Sigmoid colon (tissue), 7 donors: ENCODE data around the gene SSPN. TPM values are rescaled to one million over a fixed set of nuclear protein-coding genes. Genes with fewer than 3 reads are reported as not detected.

Source experiments
- DNase-seq: peaks from one replicate; pipeline ENCODE4 v3.0.0-alpha.2; 2019
- H3K27ac ChIP-seq, 4 donors: fragments of 200-600 bp; sonication (generic); one replicate each; pipeline ENCODE4 v1.5.1; 2016 to 2019; ENCODE audit warnings: mild to moderate bottlenecking in 1 of 4
- H3K27me3 ChIP-seq, 3 donors: fragments of 200-600 bp; sonication (generic); one replicate each; pipeline ENCODE4 v1.5.1; 2019; ENCODE audit warnings: mild to moderate bottlenecking in 1 of 3
- H3K36me3 ChIP-seq, 4 donors: fragments of 200-600 bp; sonication (generic); one replicate each; pipeline ENCODE4 v1.5.1; 2016 to 2019
- H3K4me1 ChIP-seq, 4 donors: fragments of 200-600 bp; sonication (generic); one replicate each; pipeline ENCODE4 v1.5.1; 2017 to 2019
- H3K4me3 ChIP-seq, 4 donors: fragments of 200-600 bp; sonication (generic); one replicate each; pipeline ENCODE4 v1.5.1; 2017 to 2019; ENCODE audit warnings: mild to moderate bottlenecking in 2 of 4, moderate library complexity in 1 of 4
- H3K9me3 ChIP-seq, 4 donors: fragments of 200-600 bp in 3 of 4; sonication (generic) in 3 of 4; one replicate each; pipeline versions ENCODE4 v1.5.1 to v1.6.1; 2013 to 2019
- EP300 ChIP-seq, 4 donors: sonication (generic); formaldehyde crosslinking; IDR thresholded peaks; one replicate each; pipeline ENCODE4 v1.6.1; 2017; ENCODE audit warnings: antibody characterized with exemption in 4 of 4
- POLR2A ChIP-seq, 2 donors: fragments of 450-650 bp; IDR thresholded peaks; one replicate each; pipeline ENCODE4 v1.6.1; 2016; ENCODE audit warnings: antibody characterized with exemption in 2 of 2, mild to moderate bottlenecking in 2 of 2, moderate library complexity in 2 of 2
- POLR2AphosphoS5 ChIP-seq, 4 donors: sonication (generic); formaldehyde crosslinking; IDR thresholded peaks; one replicate each; pipeline ENCODE4 v1.6.1; 2017; ENCODE audit warnings: antibody characterized with exemption in 4 of 4
- WGBS, 2 donors: extraction: QIAGEN DNeasy Blood & Tissue Kit; methylation state at CpG; one replicate each; pipeline ENCODE4 v1.1.7; 2013; 5-methylcytosine and 5-hydroxymethylcytosine counted together
- intact Hi-C: fragments of 100-400 bp; cut with DNase I; formaldehyde crosslinking; loops from one replicate; pipeline ENCODE4 v1.15.1; 2023
- polyA plus RNA-seq, 3 donors: library from polyadenylated mRNA; stranded (reverse); fragments of 200-250 nt; gene quantifications; one replicate each; pipeline ENCODE4 v1.2.3, GENCODE V29; 2013
- total RNA-seq, 4 donors: library from RNA; depleted of rRNA; stranded (reverse); fragments of >200 nt; gene quantifications; one replicate each; pipeline ENCODE4 v1.1.0, GENCODE V29; 2016
- TF ChIP-seq, protein P1 (sequence below), 4 experiments: fragments of 450-650 bp in 3 of 4; fragments of 200-600 bp in 1 of 4; IDR thresholded peaks; one replicate each; pipeline ENCODE4 v1.5.1; 2016 to 2019; ENCODE audit warnings: antibody characterized with exemption in 4 of 4, mild to moderate bottlenecking in 3 of 4, moderate library complexity in 2 of 4
- donor health status: healthy with polysubstance abuse.
- donor health status: Bipolar disorder and iron deficiency.
- donor health status: healthy.

SSPN gene
- total and polyA plus RNA-seq, 7 donors, result 3.2 to 54.0 (median 30.3) TPM

DNA sequence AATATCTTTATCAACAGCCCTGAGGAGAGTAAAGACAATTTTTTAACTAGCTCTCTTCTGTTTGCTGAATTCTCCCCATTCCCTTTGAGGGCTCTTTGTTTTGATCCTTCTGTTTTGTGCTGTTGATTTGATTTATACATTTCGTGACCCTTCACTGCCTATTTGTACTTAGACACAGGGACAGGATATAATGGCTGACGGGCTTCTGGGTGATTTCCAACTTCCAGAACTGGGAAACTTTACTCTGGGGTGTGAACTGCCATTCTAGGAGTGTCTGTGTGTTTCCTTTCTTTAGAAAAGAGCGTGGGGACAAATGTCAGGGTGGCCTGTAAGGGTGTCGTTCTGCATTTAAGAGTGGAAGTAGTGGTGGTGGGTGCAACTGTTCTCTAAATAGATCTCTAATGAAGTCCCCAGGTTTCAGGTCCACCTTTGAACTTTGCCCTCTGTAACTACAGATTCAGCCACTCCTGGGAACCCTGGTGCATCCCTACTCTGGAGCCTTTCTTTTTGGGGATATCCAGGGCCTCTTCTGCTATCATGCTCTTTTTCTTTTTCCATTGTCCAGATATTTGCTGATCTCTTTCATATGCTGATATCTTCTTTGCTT is 22.3 kb upstream of the SSPN start:
- Histone ChIP-seq H3K36me3 (no peaks in the 10 kb centered on the region), H3K27ac (no peak overlapping the region), H3K27me3 (no peaks in the 10 kb centered on the region), H3K9me3 (no peaks in the 10 kb centered on the region), H3K4me1 (no peaks in the 10 kb centered on the region), H3K4me3 (no peak overlapping the region)
- TF ChIP-seq EP300 (IDR thresholded peaks at IDR 0.05), result no peak
- TF ChIP-seq, protein P1, sequence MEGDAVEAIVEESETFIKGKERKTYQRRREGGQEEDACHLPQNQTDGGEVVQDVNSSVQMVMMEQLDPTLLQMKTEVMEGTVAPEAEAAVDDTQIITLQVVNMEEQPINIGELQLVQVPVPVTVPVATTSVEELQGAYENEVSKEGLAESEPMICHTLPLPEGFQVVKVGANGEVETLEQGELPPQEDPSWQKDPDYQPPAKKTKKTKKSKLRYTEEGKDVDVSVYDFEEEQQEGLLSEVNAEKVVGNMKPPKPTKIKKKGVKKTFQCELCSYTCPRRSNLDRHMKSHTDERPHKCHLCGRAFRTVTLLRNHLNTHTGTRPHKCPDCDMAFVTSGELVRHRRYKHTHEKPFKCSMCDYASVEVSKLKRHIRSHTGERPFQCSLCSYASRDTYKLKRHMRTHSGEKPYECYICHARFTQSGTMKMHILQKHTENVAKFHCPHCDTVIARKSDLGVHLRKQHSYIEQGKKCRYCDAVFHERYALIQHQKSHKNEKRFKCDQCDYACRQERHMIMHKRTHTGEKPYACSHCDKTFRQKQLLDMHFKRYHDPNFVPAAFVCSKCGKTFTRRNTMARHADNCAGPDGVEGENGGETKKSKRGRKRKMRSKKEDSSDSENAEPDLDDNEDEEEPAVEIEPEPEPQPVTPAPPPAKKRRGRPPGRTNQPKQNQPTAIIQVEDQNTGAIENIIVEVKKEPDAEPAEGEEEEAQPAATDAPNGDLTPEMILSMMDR (IDR thresholded peaks at IDR 0.05), result no peak
- no peak for TF ChIP-seq POLR2A (IDR thresholded peaks at IDR 0.05)
- no peak for TF ChIP-seq POLR2AphosphoS5 (IDR thresholded peaks at IDR 0.05)
- DNase-seq, result no peak
- intact Hi-C loops, result no loop called here
- WGBS, 2 donors, result 24 to 60% methylated on average over 4 of the region's 4 CpGs

DNA sequence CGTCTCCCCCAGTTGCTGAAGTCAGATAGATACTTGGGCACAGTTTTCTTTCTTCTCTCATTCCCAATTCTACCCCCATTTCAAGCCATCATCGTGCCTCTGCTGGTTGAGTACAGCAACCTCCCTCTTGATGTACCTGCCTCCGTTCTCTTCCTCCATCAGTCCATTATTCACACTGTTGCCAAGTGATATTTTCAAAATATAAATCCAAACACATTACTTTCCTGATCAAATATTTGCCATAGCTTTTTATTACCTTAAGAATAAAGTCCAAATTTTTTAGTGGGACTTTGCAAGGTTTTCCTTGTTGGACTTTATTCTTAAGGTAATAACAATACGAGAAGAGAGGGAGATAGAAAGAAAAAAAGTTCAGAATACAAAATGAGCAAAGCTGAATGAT is 18.6 kb upstream of the SSPN start:
- Histone ChIP-seq H3K4me3 (no peak overlapping the region), H3K4me1 (no peaks in the 10 kb centered on the region), H3K9me3 (no peaks in the 10 kb centered on the region), H3K27ac (no peak overlapping the region), H3K36me3 (no peaks in the 10 kb centered on the region), H3K27me3 (no peaks in the 10 kb centered on the region)
- TF ChIP-seq POLR2A (IDR thresholded peaks at IDR 0.05) (no peak), POLR2AphosphoS5 (IDR thresholded peaks at IDR 0.05) (no peak), EP300 (IDR thresholded peaks at IDR 0.05) (no peak)
- TF ChIP-seq, protein P1 (IDR thresholded peaks at IDR 0.05), result no peak
- no peak for DNase-seq
- intact Hi-C loops, result no loop called here
- WGBS, 2 donors, result 21 to 64% methylated on average over 4 of the region's 4 CpGs

DNA sequence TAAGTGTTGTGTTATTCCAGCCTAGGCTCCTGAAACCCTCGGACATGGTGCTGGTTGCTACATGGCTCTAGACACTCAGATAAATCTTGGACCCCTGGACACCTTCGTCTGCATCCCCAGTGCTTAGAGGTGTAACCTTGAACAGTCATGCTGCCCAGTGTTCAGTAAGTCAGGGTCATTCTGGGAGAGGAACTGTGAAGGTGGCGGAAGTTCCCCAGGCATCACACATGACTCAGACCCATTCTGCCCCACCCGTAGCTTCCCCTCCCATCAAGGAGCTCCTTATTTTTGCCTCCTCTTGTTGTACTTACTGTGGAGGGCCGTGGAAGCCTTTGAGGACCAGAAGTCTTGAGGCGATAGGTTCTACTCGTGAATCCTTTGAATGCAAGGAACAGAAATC is 18.1 kb upstream of the SSPN start:
- no peak for DNase-seq
- intact Hi-C loops, result no loop called here
- WGBS, 2 donors, result 20 to 63% methylated on average over 7 of the region's 7 CpGs
- TF ChIP-seq, protein P1 (IDR thresholded peaks at IDR 0.05), result no peak
- TF ChIP-seq POLR2A (IDR thresholded peaks at IDR 0.05) (no peak), EP300 (IDR thresholded peaks at IDR 0.05) (no peak), POLR2AphosphoS5 (IDR thresholded peaks at IDR 0.05) (no peak)
- Histone ChIP-seq H3K9me3 (no peaks in the 10 kb centered on the region), H3K4me1 (no peaks in the 10 kb centered on the region), H3K36me3 (no peaks in the 10 kb centered on the region), H3K4me3 (no peak overlapping the region), H3K27ac (no peak overlapping the region), H3K27me3 (no peaks in the 10 kb centered on the region)

DNA sequence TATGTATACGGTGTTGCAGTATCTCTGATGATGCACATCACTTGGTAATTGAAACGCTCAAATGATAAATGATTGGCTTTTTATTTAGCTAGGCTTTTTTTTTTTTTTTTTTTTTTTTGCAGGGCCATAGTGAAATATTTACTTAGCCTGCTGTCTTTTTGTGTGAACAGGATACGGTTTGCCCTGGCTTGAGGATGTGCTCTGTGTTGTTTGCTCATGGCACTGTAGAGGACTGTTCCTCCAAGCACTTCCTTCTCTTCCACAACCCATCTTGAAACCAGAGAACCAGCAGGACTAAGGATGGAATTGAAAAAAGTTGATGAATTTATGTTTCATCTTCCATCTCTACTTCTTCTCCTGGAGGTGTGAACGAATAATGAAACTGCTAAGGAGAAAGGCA is 15.5 kb upstream of the SSPN start:
- Histone ChIP-seq H3K27me3 (no peaks in the 10 kb centered on the region), H3K27ac (no peak overlapping the region), H3K36me3 (no peaks in the 10 kb centered on the region), H3K4me3 (no peak overlapping the region), H3K4me1 (no peaks in the 10 kb centered on the region), H3K9me3 (no peaks in the 10 kb centered on the region)
- DNase-seq, result no peak
- intact Hi-C loops, result no loop called here
- TF ChIP-seq POLR2A (IDR thresholded peaks at IDR 0.05) (no peak), POLR2AphosphoS5 (IDR thresholded peaks at IDR 0.05) (no peak)
- WGBS, 2 donors, result 38 to 74% methylated on average over 4 of the region's 4 CpGs

DNA sequence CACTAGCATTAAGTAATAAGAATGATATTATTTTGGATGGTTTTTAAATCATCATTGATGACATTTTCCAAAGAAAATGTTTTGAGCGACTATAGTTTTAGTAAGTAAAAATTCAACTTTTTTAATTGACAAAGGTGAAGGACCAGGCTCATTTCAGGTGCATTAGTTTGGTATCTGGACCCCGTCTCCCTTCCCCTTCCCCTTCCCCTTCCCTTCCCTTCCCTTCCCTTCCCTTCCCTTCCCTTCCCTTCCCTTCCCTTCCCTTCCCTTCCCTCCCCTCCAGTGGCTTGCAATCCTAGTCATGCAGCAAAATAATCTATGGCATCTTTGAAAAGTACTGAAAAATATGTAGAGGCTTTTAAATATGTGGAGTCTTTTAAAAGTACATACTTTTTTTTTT is 13.0 kb upstream of the SSPN start:
- Histone ChIP-seq H3K27me3 (no peaks in the 10 kb centered on the region), H3K9me3 (no peaks in the 10 kb centered on the region), H3K4me3 (no peak overlapping the region), H3K36me3 (no peaks in the 10 kb centered on the region), H3K4me1 (no peaks in the 10 kb centered on the region), H3K27ac (no peak overlapping the region)
- no peak for DNase-seq
- 94 to 96% methylated on average over 2 of the region's 2 CpGs for WGBS, 2 donors
- TF ChIP-seq POLR2A (IDR thresholded peaks at IDR 0.05) (no peak), POLR2AphosphoS5 (IDR thresholded peaks at IDR 0.05) (no peak), EP300 (IDR thresholded peaks at IDR 0.05) (no peak)
- TF ChIP-seq, protein P1 (IDR thresholded peaks at IDR 0.05), result no peak
- intact Hi-C loops, result no loop called here
